Measurements from ENCODE around the gene TACC3.

The TACC3 gene

DNA sequence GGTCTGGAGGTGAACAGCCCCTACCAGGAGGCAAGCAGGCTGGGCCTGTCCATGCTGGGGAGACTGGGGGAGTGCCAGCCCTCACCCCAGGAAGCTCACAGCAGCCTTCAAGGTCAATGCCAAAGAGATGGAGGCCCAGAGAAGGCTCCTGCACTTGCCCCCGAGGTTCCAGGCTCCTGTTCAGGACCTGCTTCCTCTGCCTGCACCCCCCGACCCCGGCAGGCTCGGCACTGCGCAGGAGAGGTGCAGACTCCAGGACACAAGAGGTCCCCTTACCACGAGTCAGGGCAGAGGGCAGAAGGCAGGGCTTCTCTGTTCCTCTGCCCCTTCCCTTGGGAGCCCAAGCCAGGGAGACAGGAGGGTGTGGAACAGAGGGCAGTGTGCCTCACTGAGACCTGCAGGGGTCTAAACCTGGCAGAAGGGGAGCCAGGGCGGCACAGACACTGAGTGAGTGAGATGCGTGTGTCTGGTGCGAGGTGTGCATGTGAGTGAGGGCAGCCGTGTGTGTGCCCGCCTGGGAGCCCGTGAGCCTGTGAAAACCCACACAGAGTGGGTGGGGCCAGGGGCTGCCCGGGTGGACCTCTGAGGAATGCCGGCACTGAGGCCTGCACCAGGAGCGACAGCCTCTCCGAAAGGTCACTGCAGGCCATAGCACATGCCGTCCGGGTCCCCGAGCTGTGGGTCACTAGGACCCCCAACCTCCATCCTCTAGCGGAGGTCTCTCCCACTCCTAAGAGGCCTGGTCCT is 41.1 kb downstream of the TACC3 start:
- DNase-seq: no peak

GRCh38 chr4:1763070-1763549 is 41.8 kb downstream of the TACC3 start:
- no peak for DNase-seq

GRCh38 chr4:1763550-1764080 is 42.3 kb downstream of the TACC3 start:
- DNase-seq: no peak

DNA sequence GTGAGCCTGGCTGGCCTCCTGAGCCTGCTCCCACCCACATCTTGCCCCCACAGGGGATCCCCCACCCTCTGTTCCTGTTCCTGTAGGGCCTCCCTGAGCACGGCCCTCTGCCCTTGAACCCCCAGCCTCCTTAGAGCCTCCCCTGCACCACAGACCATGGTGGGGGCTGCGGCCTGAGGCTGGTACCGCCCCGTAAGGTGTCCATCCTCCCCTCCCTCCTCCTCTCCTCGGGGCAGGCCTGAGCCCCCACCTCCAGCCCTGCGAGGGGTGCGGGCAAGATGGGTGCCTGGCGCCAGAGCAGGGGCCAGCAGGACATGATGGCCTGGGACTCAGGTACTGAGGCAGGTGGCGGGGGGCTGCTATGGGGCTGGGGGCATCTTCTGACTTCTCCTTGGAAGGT is 43.3 kb downstream of the TACC3 start:
- DNase-seq: no peak

DNA sequence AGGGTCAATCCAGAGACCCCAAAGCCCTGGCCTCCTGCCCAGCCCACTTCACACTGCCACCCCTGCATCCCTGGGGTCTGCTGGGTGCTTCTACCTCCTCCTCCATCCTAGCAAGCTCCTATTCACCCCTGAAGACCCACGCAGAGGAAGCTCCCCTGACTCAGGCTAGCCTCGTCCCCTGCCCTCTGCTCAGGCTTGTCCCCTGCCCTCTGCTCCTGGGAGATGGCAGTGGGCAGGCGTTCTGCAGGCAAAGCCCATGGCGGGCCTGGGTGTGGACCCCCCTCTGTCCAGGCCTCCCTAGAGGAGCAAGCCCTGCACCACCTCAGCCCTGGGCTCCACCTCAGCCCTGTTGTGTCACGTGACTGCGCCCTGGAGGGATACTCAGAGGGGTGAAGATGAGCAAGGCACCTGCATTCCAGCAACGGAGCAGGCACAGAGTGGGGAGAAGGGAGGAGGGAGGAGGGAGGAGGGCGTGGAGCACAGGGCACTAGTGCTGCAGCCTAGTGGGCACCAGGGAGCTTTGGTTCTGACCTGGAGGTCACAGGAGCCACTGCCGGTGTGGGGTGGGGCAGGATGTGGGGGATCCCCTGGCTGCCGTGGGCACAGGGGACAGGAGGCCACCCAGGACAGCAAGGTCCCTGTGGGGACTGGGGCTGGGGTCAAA is 44.2 kb downstream of the TACC3 start:
- DNase-seq: no peak

- DNase-seq: no peak
Observed at GRCh38 chr4:1766106-1767060, 45.1 kb downstream of the TACC3 start.

- DNase-seq: no peak
Observed at GRCh38 chr4:1767061-1767769, 45.9 kb downstream of the TACC3 start.

GRCh38 chr4:1767770-1768366 is 46.5 kb downstream of the TACC3 start:
- peak; percentile 52 for DNase-seq

GRCh38 chr4:1768367-1769034 is 47.2 kb downstream of the TACC3 start:
- no peak for DNase-seq

DNA sequence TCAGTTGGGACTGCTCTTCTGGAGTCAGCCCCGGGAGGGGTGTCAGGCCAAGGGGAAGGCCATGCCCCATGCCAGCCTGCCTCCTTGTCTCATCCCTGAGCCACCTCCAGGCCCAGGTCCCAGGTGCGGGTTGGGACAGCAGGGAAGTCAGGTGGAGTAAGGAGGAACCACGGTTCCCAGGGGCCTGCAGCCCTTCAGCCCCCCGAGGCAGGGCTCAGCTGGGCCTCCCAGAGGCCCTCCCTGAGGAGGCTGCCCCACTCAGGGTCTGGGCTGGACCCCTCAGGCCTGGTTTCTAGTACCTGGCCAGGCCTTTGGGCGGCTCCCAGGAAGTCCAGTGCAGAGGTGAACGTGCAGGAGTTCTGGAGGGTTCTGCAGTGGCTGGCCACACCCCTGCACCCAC is 48.4 kb downstream of the TACC3 start:
- no peak for DNase-seq

- DNase-seq: no peak
Observed at GRCh38 chr4:1770245-1770644, 48.9 kb downstream of the TACC3 start.

GRCh38 chr4:1770791-1771231 is 49.5 kb downstream of the TACC3 start:
- no peak for DNase-seq

GRCh38 chr4:1771555-1772305 is 50.4 kb downstream of the TACC3 start:
- no peak for DNase-seq

DNA sequence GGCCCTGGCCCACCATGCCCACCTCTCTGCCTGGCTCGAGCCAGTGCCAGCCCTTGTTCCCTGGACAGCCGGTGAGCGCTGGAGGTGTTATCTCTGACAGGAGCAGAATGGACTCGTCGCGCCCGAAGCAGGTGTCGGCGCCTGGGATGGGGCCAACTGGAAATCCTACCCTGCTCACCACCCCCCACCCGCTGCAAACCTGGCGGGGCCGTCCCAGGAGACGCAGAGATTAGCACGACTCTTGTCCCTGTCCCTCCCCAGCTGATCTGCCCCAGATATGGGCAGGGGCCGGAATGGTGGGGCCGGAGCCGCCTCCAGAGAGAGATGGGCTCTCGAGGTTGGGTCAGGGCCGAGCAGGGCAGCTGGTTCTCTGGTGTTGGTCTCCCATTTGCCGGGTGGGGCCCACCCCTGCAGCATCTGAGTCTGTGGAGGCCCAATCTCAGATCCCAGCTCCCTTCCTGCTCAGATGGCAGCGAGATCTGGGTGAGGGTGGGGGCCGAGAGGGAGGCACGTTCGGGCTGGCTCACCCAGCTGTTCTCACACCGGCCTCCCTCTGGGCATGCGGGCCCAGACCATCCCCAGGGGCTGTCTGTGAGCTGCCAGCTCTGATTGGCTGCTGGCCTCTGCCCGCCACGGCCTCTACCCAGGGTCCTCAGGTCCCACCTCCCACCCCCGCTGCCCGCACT is 51.7 kb downstream of the TACC3 start:
- DNase-seq: no peak

DNA sequence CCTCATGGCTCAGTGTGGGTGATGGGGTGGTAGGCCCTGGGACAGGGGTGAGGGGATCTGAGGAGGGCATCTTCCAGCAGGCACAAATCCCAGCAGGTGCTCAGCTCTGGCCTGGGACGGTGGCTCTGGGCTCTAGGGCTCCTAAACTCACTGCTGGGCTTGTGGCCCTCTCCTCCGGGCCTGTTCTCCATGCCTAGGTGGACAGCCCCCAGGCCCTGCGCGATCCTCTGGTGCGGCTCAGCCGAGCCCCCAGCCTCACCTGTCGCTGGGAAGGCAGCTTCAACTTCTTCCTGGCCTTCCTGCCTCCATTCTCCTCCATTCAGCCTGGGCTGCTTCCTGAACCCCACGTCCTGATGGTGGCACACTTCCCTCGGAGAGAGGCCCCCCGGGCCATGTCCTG is 52.4 kb downstream of the TACC3 start:
- no peak for DNase-seq

DNA sequence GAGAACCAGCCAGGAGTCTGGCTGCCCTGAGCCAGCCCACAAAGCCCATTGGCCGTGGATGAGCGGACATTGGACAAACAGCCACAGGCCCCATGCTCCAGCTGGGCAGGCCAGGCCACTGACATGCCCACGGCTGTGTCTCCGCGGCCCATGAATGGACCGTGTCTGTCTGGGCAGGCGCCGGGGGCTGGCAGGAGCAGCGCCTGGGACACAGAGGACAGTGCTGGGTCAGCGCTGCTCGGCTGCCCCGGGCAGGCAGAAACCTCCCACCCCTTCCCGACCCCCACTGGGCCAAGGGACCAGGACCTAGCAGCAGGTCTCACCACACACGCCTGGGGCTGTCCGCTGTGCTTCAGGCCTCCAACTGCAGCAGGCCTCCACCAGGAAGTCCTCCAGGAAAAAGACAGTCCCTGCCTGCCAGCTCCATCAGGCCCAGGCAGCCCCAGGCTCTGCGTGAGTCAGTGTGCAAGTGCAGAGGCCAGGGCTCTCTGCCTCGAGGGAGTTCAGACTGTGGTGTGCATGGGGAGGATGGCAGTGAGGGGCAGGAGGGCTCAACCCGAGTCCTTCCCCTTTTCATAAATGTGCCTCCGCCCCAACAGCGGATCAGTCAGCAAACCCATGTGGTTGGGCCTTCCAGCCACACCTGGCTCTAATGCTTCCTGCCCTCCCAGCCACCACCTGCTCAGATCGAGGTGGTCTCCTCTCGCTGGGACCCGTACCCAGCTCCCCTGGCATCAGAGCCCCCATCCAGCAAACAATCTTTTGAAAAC is 54.6 kb downstream of the TACC3 start:
- no peak for DNase-seq

DNA sequence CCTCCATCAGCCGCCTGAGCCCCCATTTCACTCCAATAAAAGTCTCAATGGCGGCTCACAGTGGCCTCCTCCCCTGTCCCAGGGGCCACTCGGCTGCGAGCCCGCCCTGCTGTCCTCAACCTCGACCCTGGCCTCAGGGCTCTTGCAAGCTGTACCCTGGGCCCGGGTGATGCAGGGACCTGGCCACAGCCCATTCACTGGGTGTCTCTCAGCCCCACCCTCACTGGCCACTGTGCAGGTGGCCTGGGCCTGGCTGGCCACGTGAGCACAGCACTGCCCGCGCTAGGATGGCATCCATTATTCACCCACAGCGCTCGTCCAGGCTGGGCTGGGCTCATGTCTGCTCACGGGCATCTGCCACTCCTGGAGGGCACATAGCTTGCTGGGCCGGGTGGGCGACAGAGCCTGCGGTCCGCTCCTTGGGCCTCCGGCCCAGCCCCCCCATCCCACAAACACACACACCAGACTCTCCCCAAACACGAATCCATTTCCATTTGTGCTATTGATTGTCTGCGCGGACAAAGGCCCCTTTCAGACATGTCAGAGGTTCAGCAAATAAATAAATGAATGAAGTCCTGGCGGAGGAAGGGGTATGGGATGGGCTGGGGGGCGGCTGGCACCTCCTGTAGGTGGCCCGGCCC is 55.3 kb downstream of the TACC3 start:
- no peak for DNase-seq

GRCh38 chr4:1777822-1778641 is 56.7 kb downstream of the TACC3 start:
- DNase-seq: no peak
